Astrocyte (in vitro differentiated cells and primary cell): ENCODE results near the gene OSBPL3. TPM values are rescaled to one million over a fixed set of nuclear protein-coding genes. Genes with fewer than 3 reads are reported as not detected.

Experiments used
- DNase-seq: peaks from one replicate; pipeline ENCODE4 v3.0.0-alpha.2; 2010; ENCODE audit warnings: low read depth
- FAIRE-seq: peaks from 2 replicates; lab custom pipeline; 2011; peaks lifted over from hg19 to GRCh38; lab: Jason Lieb, UNC
- H2AFZ ChIP-seq: 2 replicates; pipeline ENCODE4 v1.6.0; 2012; ENCODE audit warnings: low read depth, low read length, inconsistent platforms
- H3K27ac ChIP-seq: 2 replicates; pipeline ENCODE4 v1.5.1; 2011; ENCODE audit warnings: low read depth, low read length, inconsistent platforms
- H3K27me3 ChIP-seq: 2 replicates; pipeline ENCODE4 v1.6.0; 2011; ENCODE audit warnings: low read length, inconsistent platforms; ENCODE audit not compliant: insufficient read depth
- H3K36me3 ChIP-seq: 2 replicates; pipeline ENCODE4 v1.5.1; 2011; ENCODE audit warnings: low read length, inconsistent platforms; ENCODE audit not compliant: insufficient read depth
- H3K4me1 ChIP-seq: 2 replicates; pipeline ENCODE4 v1.5.1; 2011; ENCODE audit warnings: low read length, inconsistent platforms; ENCODE audit not compliant: insufficient read depth
- H3K4me2 ChIP-seq: 2 replicates; pipeline ENCODE4 v1.6.0; 2012; ENCODE audit warnings: low read length, inconsistent platforms
- H3K4me3 ChIP-seq: 2 replicates; pipeline ENCODE4 v1.5.1; 2011; ENCODE audit warnings: low read depth, mild to moderate bottlenecking, low read length, inconsistent platforms; ENCODE audit not compliant: insufficient read depth
- H3K79me2 ChIP-seq: 2 replicates; pipeline ENCODE4 v1.6.0; 2012; ENCODE audit warnings: mild to moderate bottlenecking, low read length, inconsistent platforms; ENCODE audit not compliant: insufficient read depth
- H3K9ac ChIP-seq: 2 replicates; pipeline ENCODE4 v1.6.0; 2012; ENCODE audit warnings: mild to moderate bottlenecking, low read length, inconsistent platforms
- H3K9me3 ChIP-seq: 2 replicates; pipeline ENCODE4 v1.5.1; 2012; ENCODE audit warnings: low read depth, mild to moderate bottlenecking, low read length, inconsistent platforms; ENCODE audit not compliant: insufficient read depth
- H4K20me1 ChIP-seq: 2 replicates; pipeline ENCODE4 v1.6.0; 2012; ENCODE audit warnings: low read length, inconsistent platforms; ENCODE audit not compliant: insufficient read depth
- H3K27ac Mint-ChIP-seq: one replicate; pipeline ENCODE4 v1.8.0; 2021; ENCODE audit warnings: mild to moderate bottlenecking, mixed read lengths; ENCODE audit not compliant: unreplicated experiment
- H3K27me3 Mint-ChIP-seq: one replicate; pipeline ENCODE4 v1.8.0; 2021; ENCODE audit warnings: low read depth, mixed read lengths; ENCODE audit not compliant: unreplicated experiment
- H3K36me3 Mint-ChIP-seq: one replicate; pipeline ENCODE4 v1.8.0; 2021; ENCODE audit warnings: low read depth, mixed read lengths; ENCODE audit not compliant: unreplicated experiment
- H3K4me1 Mint-ChIP-seq: one replicate; pipeline ENCODE4 v1.8.0; 2021; ENCODE audit warnings: low read depth, mixed read lengths; ENCODE audit not compliant: unreplicated experiment
- H3K4me3 Mint-ChIP-seq: one replicate; pipeline ENCODE4 v1.8.0; 2021; ENCODE audit warnings: mild to moderate bottlenecking, moderate library complexity, mixed read lengths; ENCODE audit not compliant: unreplicated experiment
- H3K9me3 Mint-ChIP-seq: one replicate; pipeline ENCODE4 v1.8.0; 2021; ENCODE audit warnings: mild to moderate bottlenecking, mixed read lengths; ENCODE audit not compliant: unreplicated experiment
- CTCF ChIP-seq: IDR thresholded peaks from 2 replicates; pipeline ENCODE4 v1.5.1; 2011; ENCODE audit warnings: low read depth, mild to moderate bottlenecking, inconsistent platforms, low read length, moderate library complexity; ENCODE audit not compliant: insufficient read depth
- EZH2 ChIP-seq: IDR thresholded peaks from 2 replicates; pipeline ENCODE4 v1.6.1; 2012; ENCODE audit warnings: mild to moderate bottlenecking, low read length, inconsistent platforms; ENCODE audit not compliant: insufficient read depth
- total RNA-seq: library from RNA; stranded (reverse); gene quantifications from 2 replicates; pipeline ENCODE4 v1.2.1, GENCODE V29; 2021

The OSBPL3 gene
- total RNA-seq, 1 donor from 2014 or later: 62.9 TPM

GRCh38 chr7:24786306-24786705, 193.7 kb downstream of the OSBPL3 start:
- H3K36me3 ChIP-seq: no peaks in the 10 kb centered on the region
- H3K9me3 Mint-ChIP-seq: peaks cover 15% of the 10 kb centered on the region
- peak overlapping the region; percentile 90 for H3K27ac ChIP-seq
- no peak for FAIRE-seq
- peak overlapping the region; percentile 57 for H3K9ac ChIP-seq
- H3K27ac Mint-ChIP-seq: peak overlapping the region; percentile 67
- no peaks in the 10 kb centered on the region for H4K20me1 ChIP-seq
- H3K27me3 Mint-ChIP-seq: no peaks in the 10 kb centered on the region
- no peak for TF ChIP-seq CTCF
- TF ChIP-seq EZH2: no peak
- H3K4me1 ChIP-seq: peaks cover 9% of the 10 kb centered on the region
- no peaks in the 10 kb centered on the region for H3K79me2 ChIP-seq
- H3K4me1 Mint-ChIP-seq: peaks cover 12% of the 10 kb centered on the region
- no peak overlapping the region for H3K4me2 ChIP-seq
- no peak overlapping the region for H2AFZ ChIP-seq
- peaks cover 15% of the 10 kb centered on the region for H3K36me3 Mint-ChIP-seq
- no peak overlapping the region for H3K4me3 ChIP-seq
- H3K27me3 ChIP-seq: no peaks in the 10 kb centered on the region
- no peak overlapping the region for H3K4me3 Mint-ChIP-seq
- DNase-seq: no peak
- H3K9me3 ChIP-seq: no peaks in the 10 kb centered on the region

DNA sequence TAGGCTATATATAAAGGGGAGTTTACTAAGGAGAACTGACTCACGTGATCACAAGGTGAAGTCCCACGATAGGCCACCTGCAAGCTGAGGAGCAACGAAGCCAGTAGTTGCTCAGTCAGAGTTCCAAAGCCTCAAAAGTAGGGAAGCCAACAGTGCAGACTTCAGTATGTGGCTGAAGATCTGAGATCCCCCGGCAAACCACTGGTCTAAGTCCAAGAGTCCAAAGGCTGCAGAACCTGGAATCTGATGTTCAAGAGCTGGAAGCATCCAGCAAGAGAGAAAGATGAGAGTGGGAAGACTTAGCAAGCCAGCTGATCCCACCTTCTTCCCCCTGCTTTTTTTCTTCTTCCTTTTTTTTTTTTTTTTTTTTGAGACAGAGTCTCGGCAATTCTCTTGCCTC, 195.7 kb downstream of the OSBPL3 start:
- peaks cover 13% of the 10 kb centered on the region for H3K4me1 ChIP-seq
- TF ChIP-seq EZH2 (no peak), CTCF (no peak)
- H3K4me3 Mint-ChIP-seq: no peak overlapping the region
- peaks cover 14% of the 10 kb centered on the region for H3K9me3 Mint-ChIP-seq
- peaks cover 12% of the 10 kb centered on the region for H3K4me1 Mint-ChIP-seq
- FAIRE-seq (no peak), DNase-seq (no peak)
- H3K36me3 ChIP-seq: no peaks in the 10 kb centered on the region
- H3K79me2 ChIP-seq: no peaks in the 10 kb centered on the region
- H4K20me1 ChIP-seq: no peaks in the 10 kb centered on the region
- H2AFZ ChIP-seq: no peak overlapping the region
- H3K9me3 ChIP-seq: no peaks in the 10 kb centered on the region
- H3K27me3 Mint-ChIP-seq: no peaks in the 10 kb centered on the region
- H3K4me2 ChIP-seq: no peak overlapping the region
- H3K27ac Mint-ChIP-seq: no peak overlapping the region
- no peak overlapping the region for H3K9ac ChIP-seq
- no peak overlapping the region for H3K4me3 ChIP-seq
- no peaks in the 10 kb centered on the region for H3K27me3 ChIP-seq
- H3K36me3 Mint-ChIP-seq: peaks cover 15% of the 10 kb centered on the region
- H3K27ac ChIP-seq: no peak overlapping the region

DNA sequence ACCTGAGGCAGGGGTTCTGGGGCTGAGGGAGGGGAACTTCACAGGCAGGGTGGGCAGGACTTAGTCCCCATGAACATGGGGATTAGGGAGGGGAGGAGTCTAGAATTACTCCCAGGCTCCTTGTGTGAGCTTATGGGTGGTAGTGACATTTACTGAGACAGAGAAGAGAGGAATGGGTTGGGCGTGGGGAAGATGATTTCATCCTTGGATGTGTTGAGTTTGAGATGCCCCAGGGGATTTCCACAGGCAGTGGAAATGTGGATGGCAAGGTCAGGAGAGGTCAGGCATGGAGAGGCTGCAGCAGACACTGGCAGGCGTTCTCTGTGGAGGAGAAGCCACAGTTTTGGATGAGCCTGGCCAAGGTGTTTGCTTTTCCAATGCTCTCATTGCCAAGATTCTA, 196.3 kb downstream of the OSBPL3 start:
- FAIRE-seq: no peak
- no peak for DNase-seq
- H3K9ac ChIP-seq: no peak overlapping the region
- Mint-ChIP-seq H3K27ac (no peak overlapping the region), H3K27me3 (no peaks in the 10 kb centered on the region), H3K4me1 (peaks cover 16% of the 10 kb centered on the region), H3K36me3 (peaks cover 12% of the 10 kb centered on the region), H3K4me3 (no peak overlapping the region), H3K9me3 (peaks cover 10% of the 10 kb centered on the region)
- H3K9me3 ChIP-seq: no peaks in the 10 kb centered on the region
- H3K27ac ChIP-seq: no peak overlapping the region
- TF ChIP-seq EZH2: no peak
- no peak for TF ChIP-seq CTCF
- no peak overlapping the region for H2AFZ ChIP-seq
- no peaks in the 10 kb centered on the region for H3K79me2 ChIP-seq
- H3K4me2 ChIP-seq: no peak overlapping the region
- H4K20me1 ChIP-seq: no peaks in the 10 kb centered on the region
- H3K36me3 ChIP-seq: no peaks in the 10 kb centered on the region
- peaks cover 16% of the 10 kb centered on the region for H3K4me1 ChIP-seq
- no peak overlapping the region for H3K4me3 ChIP-seq
- H3K27me3 ChIP-seq: no peaks in the 10 kb centered on the region
